WTC11 (cell line): Measurements from ENCODE around the gene POFUT2. TPM values are rescaled to one million over a fixed set of nuclear protein-coding genes. Genes with fewer than 3 reads are reported as not detected.

Experiments used
- ATAC-seq: fragments of 200-7000 bp; cut with Tn5 transposase; 2 replicates; pipeline ENCODE4 v1.10.0; 2021; ENCODE audit warnings: mild to moderate bottlenecking, moderate library complexity
- CTCF ChIA-PET: fragments of 300-600 bp; sonication (Branson Sonifier 250); formaldehyde crosslinking; loops from one replicate; lab custom pipeline; 2021; ENCODE audit warnings: antibody characterized with exemption; lab: Charles Lee
- POLR2A ChIA-PET: fragments of 350-600 bp; sonication (Branson Sonifier 250); formaldehyde crosslinking; loops from one replicate; lab custom pipeline; 2021; ENCODE audit warnings: antibody characterized with exemption; lab: Charles Lee
- DNase-seq: peaks from one replicate; pipeline ENCODE4 v3.0.0; 2021; ENCODE audit warnings: low spot score
- H3K27ac Mint-ChIP-seq: 2 replicates; pipeline ENCODE4 v1.8.0; 2021; ENCODE audit warnings: mixed read lengths
- H3K27me3 Mint-ChIP-seq: 2 replicates; pipeline ENCODE4 v1.8.0; 2021; ENCODE audit warnings: low read depth, mild to moderate bottlenecking, moderate library complexity, mixed read lengths
- H3K36me3 Mint-ChIP-seq: 2 replicates; pipeline ENCODE4 v1.8.0; 2021; ENCODE audit warnings: mixed read lengths
- H3K4me1 Mint-ChIP-seq: 2 replicates; pipeline ENCODE4 v1.8.0; 2022; ENCODE audit warnings: mixed read lengths
- H3K4me3 Mint-ChIP-seq: 2 replicates; pipeline ENCODE4 v1.8.0; 2021; ENCODE audit warnings: mild to moderate bottlenecking, moderate library complexity, mixed read lengths
- H3K9me3 Mint-ChIP-seq: 2 replicates; pipeline ENCODE4 v1.8.0; 2021; ENCODE audit warnings: mixed read lengths
- GRHL2 ChIP-seq: fragments of 250-450 bp; sonication (Bioruptor Pico); IDR thresholded peaks from 2 replicates; pipeline ENCODE4 v1.8.0; 2022; ENCODE audit warnings: mild to moderate bottlenecking, moderate library complexity; ENCODE audit not compliant: insufficient replicate concordance, severe bottlenecking
- GTF2I ChIP-seq: fragments of 250-450 bp; sonication (Bioruptor Pico); conservative IDR thresholded peaks from 2 replicates; pipeline ENCODE4 v1.4.0; 2021; ENCODE audit warnings: mild to moderate bottlenecking
- JUN ChIP-seq: sonication (generic); formaldehyde crosslinking; IDR thresholded peaks from 2 replicates; pipeline ENCODE4 v1.8.0; 2023; ENCODE audit warnings: mild to moderate bottlenecking, missing genetic modification reagents
- KAT7 ChIP-seq: sonication (generic); formaldehyde crosslinking; IDR thresholded peaks from 2 replicates; pipeline ENCODE4 v1.8.1; 2023; ENCODE audit warnings: missing genetic modification reagents, mild to moderate bottlenecking, borderline replicate concordance
- NR2C2 ChIP-seq: sonication (generic); formaldehyde crosslinking; IDR thresholded peaks from 2 replicates; pipeline ENCODE4 v1.8.0; 2022; ENCODE audit warnings: mild to moderate bottlenecking, missing genetic modification reagents
- OVOL2 ChIP-seq: fragments of 250-450 bp; sonication (Bioruptor Pico); IDR thresholded peaks from 2 replicates; pipeline ENCODE4 v1.9.0; 2021; ENCODE audit warnings: mild to moderate bottlenecking, borderline replicate concordance
- TEAD1 ChIP-seq: sonication (generic); formaldehyde crosslinking; IDR thresholded peaks from 2 replicates; pipeline ENCODE4 v1.8.0; 2022; ENCODE audit warnings: mild to moderate bottlenecking, missing genetic modification reagents
- ZBTB21 ChIP-seq: sonication (generic); formaldehyde crosslinking; IDR thresholded peaks from 2 replicates; pipeline ENCODE4 v1.8.1; 2023; ENCODE audit warnings: mild to moderate bottlenecking, missing genetic modification reagents, borderline replicate concordance
- ZMAT4 ChIP-seq: fragments of 250-450 bp; sonication (Bioruptor Pico); IDR thresholded peaks from 2 replicates; pipeline ENCODE4 v1.9.0; 2021; ENCODE audit warnings: mild to moderate bottlenecking
- ZNF423 ChIP-seq: fragments of 250-450 bp; sonication (Bioruptor Pico); IDR thresholded peaks from 2 replicates; pipeline ENCODE4 v2.1.2; 2022; ENCODE audit warnings: mild to moderate bottlenecking, moderate library complexity
- total RNA-seq: library from RNA; stranded (reverse); gene quantifications from 3 replicates; pipeline ENCODE4 v1.2.3, GENCODE V29; 2021
- TF ChIP-seq, protein P1 (sequence below): sonication (generic); formaldehyde crosslinking; IDR thresholded peaks from 2 replicates; pipeline ENCODE4 v1.8.1; 2023; ENCODE audit warnings: mild to moderate bottlenecking, moderate library complexity, missing genetic modification reagents
- TF ChIP-seq, protein P2 (sequence below): sonication (generic); formaldehyde crosslinking; IDR thresholded peaks from 2 replicates; pipeline ENCODE4 v1.8.0; 2023; ENCODE audit warnings: missing genetic modification reagents
- TF ChIP-seq, protein P3 (sequence below): sonication (generic); formaldehyde crosslinking; IDR thresholded peaks from 2 replicates; pipeline ENCODE4 v1.8.0; 2023; ENCODE audit warnings: mild to moderate bottlenecking, missing genetic modification reagents
- TF ChIP-seq, protein P4 (sequence below): sonication (generic); formaldehyde crosslinking; IDR thresholded peaks from 2 replicates; pipeline ENCODE4 v1.8.1; 2022; ENCODE audit warnings: low read depth, missing genetic modification reagents, borderline replicate concordance

The POFUT2 gene
- total RNA-seq, 1 experiment from 2014 or later = 39.7 TPM

DNA sequence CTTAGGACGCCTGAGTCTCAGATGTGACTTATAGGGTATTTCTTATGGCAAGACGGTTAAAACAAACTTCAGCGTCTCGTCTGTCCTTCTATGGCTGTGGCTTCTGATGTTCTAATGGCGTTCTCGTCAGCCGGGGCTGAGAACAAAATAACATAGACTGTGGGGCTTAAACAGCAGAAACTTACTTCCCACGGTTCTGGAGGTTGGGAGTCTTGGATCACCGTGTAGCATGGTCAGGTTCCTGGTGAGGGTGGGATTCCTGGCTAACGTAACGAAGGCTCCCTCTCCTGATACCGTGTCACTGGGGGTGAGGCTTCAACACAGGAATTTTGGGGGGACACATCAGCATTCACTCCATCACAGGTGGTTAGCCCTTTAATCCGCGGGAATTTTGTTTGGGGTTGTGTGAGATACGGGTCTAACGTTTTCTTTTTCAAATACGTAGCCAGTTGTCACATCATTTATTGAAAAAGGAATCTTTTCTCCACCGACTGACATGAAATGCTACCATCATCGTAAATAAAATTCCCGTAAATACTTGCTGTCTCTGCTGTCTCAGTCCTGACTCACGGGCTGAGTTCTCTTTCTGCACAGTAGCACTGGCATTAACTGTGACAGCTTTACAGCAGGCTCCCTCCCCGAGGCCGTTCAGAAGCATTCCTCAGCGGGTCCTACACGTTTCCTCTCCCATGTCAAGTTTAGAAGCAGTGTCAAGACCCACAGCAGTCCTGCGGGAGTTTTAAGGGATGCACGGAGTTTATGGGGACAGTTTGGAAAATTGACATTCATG, 8.1 kb upstream of the POFUT2 start:
- ChIA-PET CTCF (interaction anchor here (1.6 to 5.0 kb wide), 2 partner anchors 13 to 144 kb away, joined by 8 to 47 read pairs; no protein-coding TSS in a partner anchor), POLR2A (no interaction called here)
- H3K4me1 Mint-ChIP-seq = peaks cover 25% of the 10 kb centered on the region
- H3K9me3 Mint-ChIP-seq = no peaks in the 10 kb centered on the region
- no peaks in the 10 kb centered on the region; the same call in 1 of the 2 replicates for H3K36me3 Mint-ChIP-seq
- no peak overlapping the region for H3K4me3 Mint-ChIP-seq
- no peak for DNase-seq
- ATAC-seq = no peak
- H3K27me3 Mint-ChIP-seq = no peaks in the 10 kb centered on the region
- H3K27ac Mint-ChIP-seq = peak overlapping the region; percentile 82
- TF ChIP-seq NR2C2 (CRISPR knock-in tag) (no peak), GTF2I (no peak), ZMAT4 (CRISPR knock-in tag) (no peak), JUN (CRISPR knock-in tag) (no peak), ZBTB21 (CRISPR knock-in tag) (no peak)
- TF ChIP-seq, protein P1, sequence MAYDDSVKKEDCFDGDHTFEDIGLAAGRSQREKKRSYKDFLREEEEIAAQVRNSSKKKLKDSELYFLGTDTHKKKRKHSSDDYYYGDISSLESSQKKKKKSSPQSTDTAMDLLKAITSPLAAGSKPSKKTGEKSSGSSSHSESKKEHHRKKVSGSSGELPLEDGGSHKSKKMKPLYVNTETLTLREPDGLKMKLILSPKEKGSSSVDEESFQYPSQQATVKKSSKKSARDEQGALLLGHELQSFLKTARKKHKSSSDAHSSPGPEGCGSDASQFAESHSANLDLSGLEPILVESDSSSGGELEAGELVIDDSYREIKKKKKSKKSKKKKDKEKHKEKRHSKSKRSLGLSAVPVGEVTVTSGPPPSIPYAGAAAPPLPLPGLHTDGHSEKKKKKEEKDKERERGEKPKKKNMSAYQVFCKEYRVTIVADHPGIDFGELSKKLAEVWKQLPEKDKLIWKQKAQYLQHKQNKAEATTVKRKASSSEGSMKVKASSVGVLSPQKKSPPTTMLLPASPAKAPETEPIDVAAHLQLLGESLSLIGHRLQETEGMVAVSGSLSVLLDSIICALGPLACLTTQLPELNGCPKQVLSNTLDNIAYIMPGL = no peak
- TF ChIP-seq, protein P2, sequence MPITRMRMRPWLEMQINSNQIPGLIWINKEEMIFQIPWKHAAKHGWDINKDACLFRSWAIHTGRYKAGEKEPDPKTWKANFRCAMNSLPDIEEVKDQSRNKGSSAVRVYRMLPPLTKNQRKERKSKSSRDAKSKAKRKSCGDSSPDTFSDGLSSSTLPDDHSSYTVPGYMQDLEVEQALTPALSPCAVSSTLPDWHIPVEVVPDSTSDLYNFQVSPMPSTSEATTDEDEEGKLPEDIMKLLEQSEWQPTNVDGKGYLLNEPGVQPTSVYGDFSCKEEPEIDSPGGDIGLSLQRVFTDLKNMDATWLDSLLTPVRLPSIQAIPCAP (CRISPR knock-in tag) = no peak
- TF ChIP-seq, protein P3, sequence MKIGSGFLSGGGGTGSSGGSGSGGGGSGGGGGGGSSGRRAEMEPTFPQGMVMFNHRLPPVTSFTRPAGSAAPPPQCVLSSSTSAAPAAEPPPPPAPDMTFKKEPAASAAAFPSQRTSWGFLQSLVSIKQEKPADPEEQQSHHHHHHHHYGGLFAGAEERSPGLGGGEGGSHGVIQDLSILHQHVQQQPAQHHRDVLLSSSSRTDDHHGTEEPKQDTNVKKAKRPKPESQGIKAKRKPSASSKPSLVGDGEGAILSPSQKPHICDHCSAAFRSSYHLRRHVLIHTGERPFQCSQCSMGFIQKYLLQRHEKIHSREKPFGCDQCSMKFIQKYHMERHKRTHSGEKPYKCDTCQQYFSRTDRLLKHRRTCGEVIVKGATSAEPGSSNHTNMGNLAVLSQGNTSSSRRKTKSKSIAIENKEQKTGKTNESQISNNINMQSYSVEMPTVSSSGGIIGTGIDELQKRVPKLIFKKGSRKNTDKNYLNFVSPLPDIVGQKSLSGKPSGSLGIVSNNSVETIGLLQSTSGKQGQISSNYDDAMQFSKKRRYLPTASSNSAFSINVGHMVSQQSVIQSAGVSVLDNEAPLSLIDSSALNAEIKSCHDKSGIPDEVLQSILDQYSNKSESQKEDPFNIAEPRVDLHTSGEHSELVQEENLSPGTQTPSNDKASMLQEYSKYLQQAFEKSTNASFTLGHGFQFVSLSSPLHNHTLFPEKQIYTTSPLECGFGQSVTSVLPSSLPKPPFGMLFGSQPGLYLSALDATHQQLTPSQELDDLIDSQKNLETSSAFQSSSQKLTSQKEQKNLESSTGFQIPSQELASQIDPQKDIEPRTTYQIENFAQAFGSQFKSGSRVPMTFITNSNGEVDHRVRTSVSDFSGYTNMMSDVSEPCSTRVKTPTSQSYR (CRISPR knock-in tag) = no peak

DNA sequence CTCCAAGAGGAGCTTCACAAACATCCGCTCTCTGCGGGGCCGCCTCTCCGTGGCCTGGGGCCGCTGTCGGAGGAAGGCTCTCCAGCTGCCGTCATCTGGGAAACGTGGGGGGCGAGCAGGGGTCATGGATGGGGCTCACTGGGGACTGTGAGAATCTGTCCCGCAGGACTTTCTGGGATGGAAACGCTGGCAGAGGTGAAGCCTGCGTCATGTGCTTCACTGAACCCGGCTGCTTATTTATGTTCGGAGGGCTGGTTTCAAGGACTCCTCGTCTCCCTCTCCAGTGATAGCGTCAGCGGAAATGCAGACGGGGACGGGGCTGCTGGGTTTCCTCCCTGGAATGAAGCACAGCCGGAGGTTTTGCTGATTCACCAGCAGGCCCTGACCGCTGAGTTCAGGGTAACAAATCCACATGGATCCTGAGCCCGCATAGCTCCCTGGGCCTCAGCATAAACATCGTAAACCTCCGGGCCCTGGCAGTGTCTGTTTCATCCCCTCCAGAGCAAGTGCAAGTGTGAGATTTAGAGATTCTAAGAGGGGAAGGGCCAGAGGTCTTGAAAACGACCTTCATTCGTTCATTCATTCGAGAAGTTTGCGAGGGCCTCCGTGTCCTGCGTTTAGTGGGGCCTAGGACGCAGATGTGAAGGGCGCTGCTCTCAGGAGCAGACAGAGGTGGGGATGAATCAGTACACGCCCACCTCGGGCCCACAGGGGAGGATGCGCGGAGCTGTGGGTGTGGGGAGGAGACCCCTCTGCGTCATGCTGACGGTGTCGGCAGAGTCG, 7.0 kb upstream of the POFUT2 start:
- ChIA-PET POLR2A (interaction anchor here (1.8 kb wide), 1 partner anchor 14 kb away, joined by 6 read pairs; no protein-coding TSS in a partner anchor), CTCF (interaction anchor here (0.8 to 5.0 kb wide), 3 partner anchors 14 to 145 kb away, joined by 4 to 47 read pairs (median 8); no protein-coding TSS in a partner anchor)
- Mint-ChIP-seq H3K27ac (peak overlapping the region; percentile 92), H3K27me3 (no peaks in the 10 kb centered on the region), H3K9me3 (no peaks in the 10 kb centered on the region), H3K4me1 (peaks cover 25% of the 10 kb centered on the region), H3K4me3 (no peak overlapping the region), H3K36me3 (no peaks in the 10 kb centered on the region; the same call in 1 of the 2 replicates)
- TF ChIP-seq, protein P4, sequence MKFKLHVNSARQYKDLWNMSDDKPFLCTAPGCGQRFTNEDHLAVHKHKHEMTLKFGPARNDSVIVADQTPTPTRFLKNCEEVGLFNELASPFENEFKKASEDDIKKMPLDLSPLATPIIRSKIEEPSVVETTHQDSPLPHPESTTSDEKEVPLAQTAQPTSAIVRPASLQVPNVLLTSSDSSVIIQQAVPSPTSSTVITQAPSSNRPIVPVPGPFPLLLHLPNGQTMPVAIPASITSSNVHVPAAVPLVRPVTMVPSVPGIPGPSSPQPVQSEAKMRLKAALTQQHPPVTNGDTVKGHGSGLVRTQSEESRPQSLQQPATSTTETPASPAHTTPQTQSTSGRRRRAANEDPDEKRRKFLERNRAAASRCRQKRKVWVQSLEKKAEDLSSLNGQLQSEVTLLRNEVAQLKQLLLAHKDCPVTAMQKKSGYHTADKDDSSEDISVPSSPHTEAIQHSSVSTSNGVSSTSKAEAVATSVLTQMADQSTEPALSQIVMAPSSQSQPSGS (CRISPR knock-in tag) = no peak
- TF ChIP-seq KAT7 (CRISPR knock-in tag) = no peak
- no peak for TF ChIP-seq OVOL2
- TF ChIP-seq ZNF423 (CRISPR knock-in tag) = no peak
- TF ChIP-seq GRHL2 = no peak
- no peak for TF ChIP-seq TEAD1 (CRISPR knock-in tag)
- ATAC-seq (peak; percentile 12), DNase-seq (no peak)
